Mesenteric fat pad (tissue), 1 donor: ENCODE results near the gene PCDH12. TPM values are rescaled to one million over a fixed set of nuclear protein-coding genes. Genes with fewer than 3 reads are reported as not detected.

Experiments used
- DNase-seq: peaks from one replicate; pipeline ENCODE4 v3.0.0-alpha.2; 2020; ENCODE audit warnings: low spot score
- total RNA-seq: library from RNA; stranded (reverse); fragmentation: NEBNext Ultra II Directional; extraction: Animal tissue kit (Norgen Biotek cat#: 25700); gene quantifications from one replicate; pipeline ENCODE4 v1.2.1, GENCODE V29; 2021
- donor health status: DM: yes; HTN: yes; CAD: no.

Gene PCDH12
- total RNA-seq, 1 donor from 2014 or later, result 6.4 TPM

DNA sequence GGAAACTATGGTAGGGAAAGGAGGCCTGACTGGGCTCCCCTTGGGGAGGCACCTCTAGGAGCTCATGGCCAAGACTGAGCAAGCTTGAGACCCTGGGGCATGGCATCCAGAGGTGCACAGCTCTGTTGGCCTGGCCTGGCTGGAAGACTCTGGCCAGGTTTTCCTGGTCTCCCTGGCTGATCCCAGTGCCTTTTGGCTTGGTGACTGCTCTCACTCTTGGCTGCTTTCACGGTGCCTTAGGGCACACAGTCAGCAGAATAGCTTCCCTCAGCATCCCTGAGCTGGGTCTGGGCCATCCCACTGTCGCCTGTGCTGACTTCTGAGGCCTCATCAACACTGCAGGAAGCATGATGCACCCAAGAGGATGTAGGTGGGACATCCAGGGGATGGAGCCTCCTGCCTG lies 47.7 kb downstream of the PCDH12 start:
- DNase-seq, result no peak

DNA sequence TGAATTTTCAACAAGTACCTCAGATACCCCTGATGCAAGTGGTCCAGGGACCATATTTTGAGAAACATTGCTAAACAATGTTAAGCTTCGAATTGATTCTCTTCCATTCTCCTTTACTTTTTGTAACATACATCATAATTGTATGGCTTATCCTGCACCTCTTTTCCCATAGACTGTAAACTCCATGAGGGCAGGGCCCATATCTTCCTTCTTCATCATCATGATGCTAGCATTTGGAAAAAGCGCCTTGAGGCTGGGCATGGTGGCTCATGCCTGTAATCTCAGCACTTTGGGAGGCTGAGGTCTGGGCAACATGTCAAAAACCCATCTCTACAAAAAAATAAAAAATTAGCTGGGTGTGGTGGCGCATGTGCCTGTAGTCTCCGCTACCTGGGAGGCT lies 48.8 kb downstream of the PCDH12 start:
- no peak for DNase-seq

GRCh38 chr5:141908796-141909195 lies 49.2 kb downstream of the PCDH12 start:
- no peak for DNase-seq

- DNase-seq, result no peak
Measured at GRCh38 chr5:141906972-141907371, 51.0 kb downstream of the PCDH12 start.

DNA sequence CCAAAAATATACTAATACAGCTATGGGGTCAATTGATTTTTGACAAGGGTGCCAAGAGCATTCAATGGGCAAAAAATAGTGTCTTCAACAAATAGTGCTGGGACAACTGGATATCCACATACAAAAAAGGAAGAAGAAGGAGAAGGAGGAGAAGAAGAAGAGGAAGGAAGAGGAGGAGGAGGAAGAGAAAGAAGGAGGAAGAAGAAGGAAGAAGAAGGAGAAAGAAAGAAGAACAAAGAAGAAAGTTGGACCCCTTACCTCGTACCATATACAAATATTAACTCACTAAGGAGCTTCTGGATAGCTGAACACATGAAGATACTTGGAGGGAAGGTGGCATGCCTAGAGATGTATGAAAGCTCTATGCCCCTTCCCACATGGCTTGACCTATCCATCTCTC lies 51.5 kb downstream of the PCDH12 start:
- DNase-seq, result no peak

DNA sequence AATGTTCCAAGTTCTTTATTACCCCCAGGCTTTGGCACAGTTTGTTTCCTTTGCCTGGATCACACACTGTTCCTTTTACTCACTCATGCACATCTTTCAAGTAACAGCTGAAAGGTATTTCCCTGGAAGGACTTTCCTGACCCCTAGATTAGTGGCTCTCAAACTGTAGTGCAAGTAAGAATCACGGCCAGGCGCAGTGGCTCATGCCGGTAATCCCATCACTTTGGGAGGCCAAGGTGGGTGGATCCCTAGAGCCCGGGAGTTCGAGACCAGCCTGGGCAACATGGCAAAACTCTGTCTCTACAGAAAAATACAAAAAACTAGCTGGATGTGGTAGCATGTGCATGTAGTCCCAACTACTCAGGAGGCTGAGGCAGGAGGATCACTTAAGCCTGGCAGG lies 53.5 kb downstream of the PCDH12 start:
- no peak for DNase-seq

DNA sequence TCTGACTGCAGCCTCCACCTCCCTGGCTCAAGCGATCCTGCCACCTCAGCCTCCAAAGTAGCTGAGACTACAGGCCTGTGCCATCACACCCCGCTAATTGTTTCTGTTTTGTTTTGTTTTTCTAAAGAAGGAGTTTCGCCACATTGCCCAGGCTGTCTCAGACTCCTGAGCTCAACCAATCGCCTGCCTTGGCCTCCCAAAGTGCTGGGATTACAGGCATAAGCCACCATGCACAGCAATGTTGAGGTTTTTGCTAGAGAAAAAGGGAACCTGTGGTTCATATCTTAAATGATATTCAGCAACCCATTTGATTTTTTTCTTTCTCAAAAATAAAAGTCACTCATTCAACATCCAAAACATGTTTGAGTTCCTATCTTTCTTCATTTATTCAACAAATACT lies 54.7 kb downstream of the PCDH12 start:
- no peak for DNase-seq

GRCh38 chr5:141902015-141902814 lies 55.8 kb downstream of the PCDH12 start:
- no peak for DNase-seq

GRCh38 chr5:141898448-141899049 lies 59.5 kb downstream of the PCDH12 start:
- no peak for DNase-seq

- DNase-seq, result no peak
Measured at GRCh38 chr5:141897425-141897824, 60.6 kb downstream of the PCDH12 start.

Other genes with a start within 250 kb of the PCDH12 start
- 43.8 TPM for gene PCDH1, start 79.8 kb downstream of the PCDH12 start, total RNA-seq
- gene DELE1, start 34.3 kb downstream of the PCDH12 start, total RNA-seq, result 74.0 TPM
- 79.4 TPM for gene RNF14, start 10.9 kb upstream of the PCDH12 start, total RNA-seq
- 36.2 TPM for gene GNPDA1, start 54.8 kb upstream of the PCDH12 start, total RNA-seq
- 56.5 TPM for gene NDFIP1, start 150.6 kb upstream of the PCDH12 start, total RNA-seq